H1 (cell line): ENCODE data around the gene FBLN2. TPM values are rescaled to one million over a fixed set of nuclear protein-coding genes. Genes with fewer than 3 reads are reported as not detected.

ENCODE experiments used
- CTCF ChIA-PET: fragments of 300-600 bp; sonication (Branson Sonifier 250); formaldehyde crosslinking; loops from one replicate; lab custom pipeline; 2021; ENCODE audit not compliant: partially characterized antibody; lab: Charles Lee
- POLR2A ChIA-PET: fragments of 300-600 bp; sonication (Branson Sonifier 250); formaldehyde crosslinking; loops from one replicate; lab custom pipeline; 2021; ENCODE audit warnings: inconsistent platforms; ENCODE audit not compliant: partially characterized antibody; lab: Charles Lee
- DNase-seq, 2 experiments: peaks; one replicate each; pipeline versions ENCODE4 v3.0.0 to v3.0.0-alpha.2; 2010 to 2022; ENCODE audit warnings: low spot score in 2 of 2, low read depth in 1 of 2, mixed read lengths in 1 of 2
- FAIRE-seq: peaks from 2 replicates; lab custom pipeline; 2011; peaks lifted over from hg19 to GRCh38; lab: Jason Lieb, UNC
- H2AFZ ChIP-seq: 2 replicates; pipeline ENCODE4 v1.8.1; 2012; ENCODE audit warnings: low read length, inconsistent platforms
- H2AK5ac ChIP-seq: 2 replicates; pipeline ENCODE4 v1.6.1; 2013; ENCODE audit warnings: low read depth, low read length
- H2BK120ac ChIP-seq: replicated peaks from 2 replicates; pipeline ENCODE3; 2013; ENCODE audit warnings: low read depth, low read length, inconsistent platforms
- H2BK12ac ChIP-seq: 2 replicates; pipeline ENCODE4 v1.6.1; 2013; ENCODE audit warnings: low read depth, low read length
- H2BK15ac ChIP-seq: 2 replicates; pipeline ENCODE4 v1.6.1; 2013; ENCODE audit warnings: low read length
- H2BK20ac ChIP-seq: 2 replicates; pipeline ENCODE4 v1.6.1; 2013; ENCODE audit warnings: low read length
- H2BK5ac ChIP-seq: 2 replicates; pipeline ENCODE4 v1.6.1; 2013; ENCODE audit warnings: low read depth, low read length
- H3K14ac ChIP-seq: 2 replicates; pipeline ENCODE4 v1.6.1; 2013; ENCODE audit warnings: inconsistent platforms; ENCODE audit not compliant: insufficient read length
- H3K18ac ChIP-seq: 2 replicates; pipeline ENCODE4 v1.6.1; 2013; ENCODE audit warnings: low read length; ENCODE audit errors: extremely low read depth
- H3K23ac ChIP-seq: 2 replicates; pipeline ENCODE4 v1.6.1; 2013; ENCODE audit warnings: inconsistent platforms; ENCODE audit not compliant: insufficient read length
- H3K23me2 ChIP-seq: 2 replicates; pipeline ENCODE4 v1.6.1; 2013; ENCODE audit warnings: low read depth, low read length
- H3K27ac ChIP-seq: 2 replicates; pipeline ENCODE4 v1.6.1; 2011; ENCODE audit warnings: low read depth, low read length, inconsistent platforms
- H3K27me3 ChIP-seq, 4 experiments: replicated peaks in 1 of 4; 1 replicate in 1 of 4; 2 replicates in 3 of 4; pipeline versions ENCODE4 v1.6.1 to v1.8.1; 2011 to 2013; ENCODE audit warnings: low read length in 3 of 4, mild to moderate bottlenecking in 3 of 4, inconsistent platforms in 2 of 4, mixed read lengths in 2 of 4, moderate library complexity in 1 of 4; ENCODE audit not compliant: control insufficient read depth in 3 of 4, insufficient read depth in 3 of 4; ENCODE audit errors: extremely low read depth in 1 of 4
- H3K36me3 ChIP-seq, 4 experiments: 2 replicates each; pipeline versions ENCODE4 v1.6.1 to v1.8.1; 2011 to 2013; ENCODE audit warnings: mild to moderate bottlenecking in 4 of 4, low read length in 3 of 4, moderate library complexity in 2 of 4, control low read depth in 1 of 4, inconsistent platforms in 1 of 4; ENCODE audit not compliant: insufficient read depth in 4 of 4, control insufficient read depth in 2 of 4
- H3K4ac ChIP-seq: replicated peaks from 2 replicates; pipeline ENCODE3; 2013; ENCODE audit warnings: low read length, low read depth, mixed read lengths, inconsistent platforms; ENCODE audit not compliant: insufficient read length
- H3K4me1 ChIP-seq, 4 experiments: replicated peaks in 1 of 4; 1 replicate in 1 of 4; 2 replicates in 3 of 4; pipeline versions ENCODE4 v1.6.1 to v1.8.1; 2011 to 2013; ENCODE audit warnings: low read length in 3 of 4, inconsistent platforms in 2 of 4, mixed read lengths in 1 of 4; ENCODE audit not compliant: insufficient read depth in 4 of 4, control insufficient read depth in 3 of 4
- H3K4me2 ChIP-seq, 2 experiments: 2 replicates each; pipeline versions ENCODE4 v1.6.1 to v1.8.1; 2011 to 2013; ENCODE audit warnings: low read depth in 2 of 2, low read length in 2 of 2, control low read depth in 1 of 2, inconsistent platforms in 1 of 2, mild to moderate bottlenecking in 1 of 2; ENCODE audit not compliant: insufficient read depth in 1 of 2
- H3K4me3 ChIP-seq, 4 experiments: fragments of 200-600, 300-600 bp in 1 of 4; sonication (generic), shearing (Covaris generic), sonication (Bioruptor Twin) in 1 of 4; 2 replicates each; pipeline versions ENCODE4 v1.5.1 to v1.8.1; 2011 to 2016; ENCODE audit warnings: low read length in 4 of 4, low read depth in 3 of 4, control low read depth in 2 of 4, inconsistent platforms in 2 of 4, mild to moderate bottlenecking in 2 of 4, mixed read lengths in 1 of 4, moderate library complexity in 1 of 4; ENCODE audit not compliant: insufficient read depth in 2 of 4; ENCODE audit errors: extremely low read depth in 1 of 4
- H3K56ac ChIP-seq: replicated peaks from 2 replicates; pipeline ENCODE3; 2013; ENCODE audit warnings: low read depth, mild to moderate bottlenecking, mixed read lengths, low read length, inconsistent platforms; ENCODE audit not compliant: insufficient read length
- H3K79me1 ChIP-seq: 2 replicates; pipeline ENCODE4 v1.6.1; 2013; ENCODE audit warnings: low read depth, low read length, control low read depth
- H3K79me2 ChIP-seq, 2 experiments: 2 replicates each; pipeline versions ENCODE4 v1.6.1 to v1.8.1; 2012 to 2013; ENCODE audit warnings: low read length in 2 of 2, mild to moderate bottlenecking in 2 of 2, inconsistent platforms in 1 of 2; ENCODE audit not compliant: insufficient read depth in 2 of 2, control insufficient read depth in 1 of 2
- H3K9ac ChIP-seq, 4 experiments: replicated peaks in 1 of 4; 1 replicate in 1 of 4; 2 replicates in 3 of 4; pipeline versions ENCODE4 v1.6.1 to v1.8.1; 2011 to 2013; ENCODE audit warnings: low read depth in 3 of 4, low read length in 3 of 4, control low read depth in 2 of 4, mild to moderate bottlenecking in 2 of 4, moderate library complexity in 2 of 4, inconsistent platforms in 1 of 4; ENCODE audit errors: extremely low read depth in 1 of 4
- H3K9me3 ChIP-seq, 2 experiments: 2 replicates each; pipeline versions ENCODE4 v1.6.1 to v1.8.1; 2012 to 2013; ENCODE audit warnings: mild to moderate bottlenecking in 2 of 2, moderate library complexity in 2 of 2, control low read depth in 1 of 2, inconsistent platforms in 1 of 2, low read depth in 1 of 2, low read length in 1 of 2, mixed read lengths in 1 of 2; ENCODE audit not compliant: insufficient read depth in 2 of 2
- H4K20me1 ChIP-seq, 2 experiments: replicated peaks in 1 of 2; 2 replicates each; pipeline versions ENCODE3 to v1.8.1; 2011 to 2013; ENCODE audit warnings: inconsistent platforms in 2 of 2, low read length in 2 of 2, mild to moderate bottlenecking in 1 of 2; ENCODE audit not compliant: insufficient read depth in 2 of 2, control insufficient read depth in 1 of 2
- H4K5ac ChIP-seq: 2 replicates; pipeline ENCODE4 v1.6.1; 2013; ENCODE audit warnings: low read length, low read depth, mixed read lengths, inconsistent platforms; ENCODE audit not compliant: insufficient read length
- H4K8ac ChIP-seq: 2 replicates; pipeline ENCODE4 v1.8.0; 2013; ENCODE audit warnings: mild to moderate bottlenecking, moderate library complexity, low read length, inconsistent platforms; ENCODE audit not compliant: insufficient read depth; ENCODE audit errors: extremely low read depth
- H4K91ac ChIP-seq: replicated peaks from 2 replicates; pipeline ENCODE3; 2013; ENCODE audit warnings: low read length, mixed read lengths, inconsistent platforms; ENCODE audit not compliant: insufficient read length
- EGR1 ChIP-seq: IDR thresholded peaks from 2 replicates; pipeline ENCODE4 v1.6.1; 2011; ENCODE audit warnings: low read depth, low read length, borderline replicate concordance
- SIRT6 ChIP-seq: IDR thresholded peaks from one replicate; pipeline ENCODE4 v1.7.1; 2012; ENCODE audit warnings: low read length, inconsistent platforms
- WGBS, 2 experiments: shearing (Covaris generic) in 1 of 2; methylation state at CpG; one replicate each; pipeline versions ENCODE4 v1.1.6 to v1.1.7; 2013 to 2015; ENCODE audit warnings: low lambda C conversion rate in 2 of 2, mixed read lengths in 2 of 2, inconsistent platforms in 1 of 2, low coverage in 1 of 2, missing lambda C conversion rate in 1 of 2; ENCODE audit not compliant: insufficient replicate concordance in 2 of 2, insufficient coverage in 1 of 2, insufficient read length in 1 of 2; ENCODE audit errors: extremely low coverage in 1 of 2, missing lambda C conversion rate in 1 of 2; 5-methylcytosine and 5-hydroxymethylcytosine counted together
- polyA plus RNA-seq, 7 experiments: library from polyadenylated mRNA; depleted of rRNA in 3 of 7; stranded (reverse) in 5 of 7; unstranded in 2 of 7; fragments of >200 nt in 5 of 7; fragments of 200-250 nt in 2 of 7; gene quantifications; 1 replicate in 5 of 7; 2 replicates in 1 of 7; 4 replicates in 1 of 7; pipeline versions ENCODE4 v1.2.1 to v1.2.3, GENCODE V29; 2011 to 2013; ENCODE audit warnings: missing spikeins in 2 of 7, mixed read lengths in 2 of 7
- total RNA-seq: library from RNA; stranded (reverse); fragmentation: NEBNext Ultra II Directional; extraction: Animal tissue kit (Norgen Biotek cat#: 25700); gene quantifications from 2 replicates; pipeline ENCODE4 v1.2.1, GENCODE V29; 2021

FBLN2 gene
- total and polyA plus RNA-seq, 2 of the 8 experiments (the other 6 are each of a cell fraction or from before 2014, with no cell fraction given), result 17.4 to 24.2 TPM

GRCh38 chr3:13564751-13565560, 16.0 kb downstream of the FBLN2 start:
- Histone ChIP-seq H4K8ac (peak overlapping the region; percentile 28; the same call in 1 of the 2 replicates), H3K27ac (no peak overlapping the region), H4K91ac (peak overlapping the region; percentile 11), H3K9me3 (no peaks in the 10 kb centered on the region), H2BK120ac (no peak overlapping the region), H4K20me1 (peaks cover 1 to 9% of the 10 kb centered on the region in 2 experiments), H2BK20ac (no peak overlapping the region), H2AFZ (no peak overlapping the region), H2BK5ac (no peak overlapping the region), H3K56ac (no peak overlapping the region), H3K9ac (0 out of 7 replicates have a peak overlapping the region, but pooled peaks of 1 of the 4 experiments have one; percentile 7), H2AK5ac (peak overlapping the region; percentile 93; the same call in 1 of the 2 replicates), H3K23me2 (no peaks in the 10 kb centered on the region), H3K4me3 (no peak overlapping the region), H3K23ac (no peak overlapping the region), H3K36me3 (no peaks in the 10 kb centered on the region; a peak in 1 of 8 replicates), H3K79me1 (no peaks in the 10 kb centered on the region; the same call in 1 of the 2 replicates), H3K27me3 (no peaks in the 10 kb centered on the region; a peak in 1 of 7 replicates), H3K4me2 (no peak overlapping the region), H3K14ac (no peak overlapping the region), H2BK12ac (0 out of 2 replicates have a peak overlapping the region, but pooled peaks have one; percentile 75), H3K4me1 (peaks cover 0 to 7% (median 2%) of the 10 kb centered on the region in 4 experiments; a peak in 3 of 7 replicates), H4K5ac (no peak overlapping the region), H2BK15ac (no peak overlapping the region), H3K4ac (no peak overlapping the region), H3K18ac (peak overlapping the region; percentile 32; the same call in 1 of the 2 replicates), H3K79me2 (no peaks in the 10 kb centered on the region)
- peak; percentile 31; the same call in 1 of the 2 replicates for TF ChIP-seq EGR1
- TF ChIP-seq SIRT6, result no peak
- ChIA-PET CTCF (interaction anchor here (1.5 kb wide), 2 partner anchors 26 to 64 kb away, joined by 3 to 4 read pairs; no protein-coding TSS in a partner anchor), POLR2A (no interaction called here)
- DNase-seq (no peak), FAIRE-seq (no peak)
- WGBS, 2 experiments, result 85% methylated on average over 14 of the region's 14 CpGs; no CpG with 5 or more reads in 1 of the 2 experiments
